Activated T-cell treated with anti-CD3 and anti-CD28 coated beads, Interleukin-2, amount 50 U/mL, for 1 hour (primary cell): Measurements from ENCODE around the gene HBZ.
"Not testable (repeated sequence)": the region's sequence is repeated elsewhere in the genome, so short reads cannot be mapped to it uniquely, and the experiment has no call there.

Experiments
- DNase-seq: peaks from one replicate; pipeline ENCODE4 v3.0.0-alpha.2; 2020

Gene HBZ

GRCh38 chr16:180101-180675, 27.7 kb downstream of the HBZ start, which contains the start of gene HBQ1:
TSS of gene HBQ1 (plus strand) at chr16:180459. CDS start at chr16:180487, 28 bp downstream.
- peak; percentile 56 for DNase-seq

GRCh38 chr16:180681-181564, 28.5 kb downstream of the HBZ start:
- DNase-seq: peak; percentile 92

- DNase-seq: no peak
Measured at GRCh38 chr16:181565-182021, 29.1 kb downstream of the HBZ start.

- no peak for DNase-seq
Measured at GRCh38 chr16:183005-183404, 30.6 kb downstream of the HBZ start.

DNA sequence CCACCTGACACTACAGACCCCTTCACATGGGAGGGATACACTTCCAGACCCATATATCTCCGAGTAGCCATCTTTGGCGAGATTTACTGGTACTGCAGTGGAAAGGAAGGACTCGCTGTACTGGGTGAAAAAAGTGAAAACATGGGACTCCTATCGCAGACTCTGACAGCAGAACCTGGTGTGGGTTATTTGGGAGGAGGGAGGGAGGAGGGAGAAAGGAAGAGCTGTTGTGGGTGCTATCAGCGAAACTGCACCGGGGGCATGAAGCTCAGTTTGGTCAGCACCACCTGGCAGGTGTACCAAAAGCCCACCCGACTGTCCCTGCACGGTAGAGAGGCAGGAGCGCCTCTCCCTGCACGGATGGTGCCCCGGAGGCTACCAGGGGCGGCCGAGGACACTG, 32.8 kb downstream of the HBZ start:
- no peak for DNase-seq

DNA sequence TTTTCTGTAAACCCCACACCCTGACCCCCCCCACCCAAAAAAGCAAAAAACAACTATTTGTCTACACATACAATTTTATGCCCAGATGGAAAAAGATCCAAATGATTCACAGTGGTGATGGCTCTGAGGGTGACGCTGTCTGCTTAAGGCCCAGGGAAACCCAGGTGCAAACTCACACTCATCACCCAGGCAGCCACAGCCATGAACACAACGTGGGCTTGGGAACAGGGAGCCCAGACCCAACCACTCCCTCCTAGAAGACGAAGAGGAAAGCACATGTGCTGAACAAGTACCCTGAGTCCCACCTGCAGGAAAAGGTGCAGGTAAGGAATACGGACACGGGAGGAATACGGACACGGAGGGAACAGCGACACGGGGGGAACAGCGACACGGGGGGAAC, 33.2 kb downstream of the HBZ start:
- no peak for DNase-seq

GRCh38 chr16:187330-187729, 34.9 kb downstream of the HBZ start:
- DNase-seq: no peak

DNA sequence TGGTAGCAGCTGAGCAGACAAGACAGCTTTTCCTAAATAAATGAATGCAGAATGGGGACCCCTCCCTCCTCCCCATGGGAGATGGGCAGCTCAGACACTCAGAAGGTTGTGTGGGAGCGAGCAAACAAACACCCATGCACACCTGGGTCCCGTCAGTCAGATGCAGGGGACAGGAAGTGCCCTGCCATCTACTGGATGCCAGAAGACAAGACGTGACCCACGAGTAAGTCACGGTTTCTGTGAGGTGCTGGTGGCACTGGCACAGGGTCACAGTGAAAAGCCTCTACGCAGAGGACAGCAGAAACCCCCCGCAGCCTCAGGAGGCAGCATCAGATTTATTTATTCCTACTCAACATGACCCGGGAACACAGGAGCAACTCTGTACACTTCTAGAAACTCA, 36.2 kb downstream of the HBZ start:
- DNase-seq: peak; percentile 43

GRCh38 chr16:189604-190186, 37.3 kb downstream of the HBZ start:
- no peak for DNase-seq

GRCh38 chr16:191831-192230, 39.4 kb downstream of the HBZ start:
- no peak for DNase-seq

DNA sequence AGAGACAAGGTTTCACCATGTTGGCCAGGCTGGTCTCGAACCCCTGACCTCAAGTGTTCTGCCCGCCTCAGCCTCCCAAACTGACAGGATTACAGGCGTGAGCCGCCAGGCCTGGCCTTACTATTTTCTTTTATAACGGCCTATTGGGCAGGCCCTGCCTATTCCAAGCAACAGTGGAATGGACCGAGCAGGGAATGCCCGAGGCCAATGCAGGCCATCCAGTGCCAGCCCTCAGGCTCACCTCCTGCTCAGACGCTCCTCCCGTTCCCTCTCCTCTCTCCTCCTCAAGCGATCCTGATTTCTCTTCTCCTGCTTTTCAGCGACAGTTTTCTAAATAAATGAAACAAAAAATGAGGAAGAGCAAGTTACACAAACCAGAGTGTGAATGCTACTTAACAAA, 40.2 kb downstream of the HBZ start:
- DNase-seq: no peak

DNA sequence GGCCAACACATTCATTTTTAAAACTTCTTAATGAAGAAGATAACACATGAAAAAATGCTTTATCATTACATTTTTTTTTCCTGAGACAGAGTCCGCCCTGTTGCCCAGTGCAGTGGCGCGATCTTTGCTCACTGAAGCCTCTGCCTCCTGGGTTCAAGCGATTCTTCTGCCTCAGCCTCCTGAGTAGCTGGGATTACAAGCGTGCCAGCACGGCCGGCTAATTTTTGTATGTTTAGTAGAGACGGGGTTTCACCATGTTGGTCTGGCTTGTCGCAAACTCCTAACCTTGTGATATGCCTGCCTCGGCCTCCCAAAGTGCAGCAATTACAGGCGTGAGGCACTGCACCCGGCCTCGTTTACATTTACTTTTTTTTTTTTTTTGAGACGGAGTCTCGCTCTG, 41.0 kb downstream of the HBZ start:
- no peak for DNase-seq

DNA sequence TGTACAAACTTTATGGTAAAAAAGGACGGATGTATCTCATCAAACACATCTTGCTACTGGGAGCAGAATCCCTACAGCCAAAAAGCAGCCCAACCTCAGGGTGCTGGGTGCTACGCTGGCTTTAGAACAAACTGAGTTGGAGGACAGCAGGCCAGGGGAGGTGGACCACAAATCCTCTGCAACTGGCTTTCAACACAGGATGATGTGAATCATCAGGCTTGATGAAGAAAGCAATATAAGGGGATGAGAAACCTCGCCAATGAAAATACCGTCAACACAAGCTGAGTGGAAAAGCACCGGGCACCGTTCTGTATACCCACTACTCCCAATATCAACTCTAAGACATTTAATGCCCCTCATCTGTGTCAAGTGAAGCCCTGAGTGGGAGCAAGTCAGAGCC, 42.1 kb downstream of the HBZ start:
- DNase-seq: no peak

DNA sequence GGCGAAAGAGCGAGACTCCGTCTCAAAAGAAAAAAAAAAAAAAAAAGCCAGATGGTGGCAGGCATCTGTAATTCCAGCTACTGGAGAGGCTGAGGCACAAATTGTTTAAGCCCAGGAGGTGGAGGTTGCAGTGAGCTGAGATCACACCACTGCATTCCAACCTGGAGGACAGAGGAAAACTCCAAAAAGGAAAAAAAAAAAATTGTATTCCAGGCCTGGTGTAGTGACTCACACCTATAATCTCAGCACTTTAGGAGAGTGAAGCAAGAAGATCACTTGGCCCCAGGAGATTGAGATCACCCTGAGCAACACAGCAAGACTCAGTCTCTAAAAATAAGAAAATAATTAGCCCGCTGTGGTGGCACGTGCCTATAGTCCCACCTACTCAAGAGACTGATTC, 47.9 kb downstream of the HBZ start:
- no peak for DNase-seq

- no peak for DNase-seq
Measured at GRCh38 chr16:203246-203645, 50.8 kb downstream of the HBZ start.

- not testable (repeated sequence) for DNase-seq
Measured at GRCh38 chr16:204046-204445, 51.6 kb downstream of the HBZ start.
